ENCODE measurements around the gene ZNF584.
"Not testable (repeated sequence)": the region's sequence is repeated elsewhere in the genome, so short reads cannot be mapped to it uniquely, and the experiment has no call there.

Gene ZNF584

GRCh38 chr19:58403920-58404478 is 4.5 kb upstream of the ZNF584 start:
- in situ Hi-C loops (cut with HindIII; ENCODE audit: low sequenced_read_pairs) = not testable (repeated sequence)

- in situ Hi-C loops (cut with HindIII; ENCODE audit: low sequenced_read_pairs) = no loop called here
Measured at GRCh38 chr19:58406818-58407657, 1.4 kb upstream of the ZNF584 start.

- in situ Hi-C loops (cut with HindIII; ENCODE audit: low sequenced_read_pairs) = no loop called here
Measured at GRCh38 chr19:58407658-58408151, 744 bp upstream of the ZNF584 start.

DNA sequence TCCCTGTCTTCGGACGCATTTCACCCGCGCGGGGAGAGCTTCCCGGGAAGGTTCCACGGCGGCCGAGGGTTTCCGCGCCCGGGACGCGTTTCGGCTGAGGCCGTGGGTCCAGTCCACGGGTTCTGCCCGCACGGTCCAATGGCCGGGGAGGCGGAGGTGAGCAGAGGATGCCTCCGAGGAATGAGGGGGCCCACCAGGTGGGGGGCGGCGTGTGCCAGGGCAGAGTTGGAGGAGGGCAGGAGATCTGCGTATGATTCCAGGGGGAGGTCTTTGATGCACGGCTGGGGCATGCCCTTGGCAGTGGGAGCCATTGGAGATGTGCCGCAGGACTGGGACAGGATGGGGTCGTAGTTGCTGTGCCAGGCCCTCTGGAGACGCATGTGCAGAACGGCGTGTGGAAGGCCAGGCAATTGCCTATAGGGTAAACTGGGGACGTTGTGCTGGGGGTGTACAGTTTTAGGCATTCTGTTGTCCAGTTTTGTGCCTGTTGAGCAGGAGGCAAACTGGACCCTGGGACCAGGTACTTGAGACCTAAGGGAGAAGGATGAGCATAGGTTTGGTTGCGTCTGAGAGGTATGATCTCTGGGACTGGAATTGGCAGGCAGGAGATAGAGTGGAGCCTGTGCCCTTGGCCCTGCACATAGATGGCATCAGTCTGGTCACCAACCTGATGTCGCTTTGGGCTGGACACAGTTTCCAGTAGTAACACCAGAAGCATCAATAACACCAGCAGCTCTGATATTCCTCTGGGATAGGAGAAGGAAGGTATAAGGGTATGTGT is 751 bp downstream of the ZNF584 start:
- in situ Hi-C loops (cut with HindIII; ENCODE audit: low sequenced_read_pairs) = no loop called here

- in situ Hi-C loops (cut with HindIII; ENCODE audit: low sequenced_read_pairs) = no loop called here
Measured at GRCh38 chr19:58416604-58417003, 8.2 kb downstream of the ZNF584 start.

- in situ Hi-C loops (cut with HindIII; ENCODE audit: low sequenced_read_pairs) = no loop called here
Measured at GRCh38 chr19:58417071-58417470, 8.6 kb downstream of the ZNF584 start.

GRCh38 chr19:58428617-58429016 is 20.2 kb downstream of the ZNF584 start:
- in situ Hi-C loops (cut with HindIII; ENCODE audit: low sequenced_read_pairs) = no loop called here

- in situ Hi-C loops (cut with HindIII; ENCODE audit: low sequenced_read_pairs) = no loop called here
Measured at GRCh38 chr19:58429745-58430144, 21.3 kb downstream of the ZNF584 start.

GRCh38 chr19:58434217-58434616 is 25.8 kb downstream of the ZNF584 start:
- in situ Hi-C loops (cut with HindIII; ENCODE audit: low sequenced_read_pairs) = no loop called here

DNA sequence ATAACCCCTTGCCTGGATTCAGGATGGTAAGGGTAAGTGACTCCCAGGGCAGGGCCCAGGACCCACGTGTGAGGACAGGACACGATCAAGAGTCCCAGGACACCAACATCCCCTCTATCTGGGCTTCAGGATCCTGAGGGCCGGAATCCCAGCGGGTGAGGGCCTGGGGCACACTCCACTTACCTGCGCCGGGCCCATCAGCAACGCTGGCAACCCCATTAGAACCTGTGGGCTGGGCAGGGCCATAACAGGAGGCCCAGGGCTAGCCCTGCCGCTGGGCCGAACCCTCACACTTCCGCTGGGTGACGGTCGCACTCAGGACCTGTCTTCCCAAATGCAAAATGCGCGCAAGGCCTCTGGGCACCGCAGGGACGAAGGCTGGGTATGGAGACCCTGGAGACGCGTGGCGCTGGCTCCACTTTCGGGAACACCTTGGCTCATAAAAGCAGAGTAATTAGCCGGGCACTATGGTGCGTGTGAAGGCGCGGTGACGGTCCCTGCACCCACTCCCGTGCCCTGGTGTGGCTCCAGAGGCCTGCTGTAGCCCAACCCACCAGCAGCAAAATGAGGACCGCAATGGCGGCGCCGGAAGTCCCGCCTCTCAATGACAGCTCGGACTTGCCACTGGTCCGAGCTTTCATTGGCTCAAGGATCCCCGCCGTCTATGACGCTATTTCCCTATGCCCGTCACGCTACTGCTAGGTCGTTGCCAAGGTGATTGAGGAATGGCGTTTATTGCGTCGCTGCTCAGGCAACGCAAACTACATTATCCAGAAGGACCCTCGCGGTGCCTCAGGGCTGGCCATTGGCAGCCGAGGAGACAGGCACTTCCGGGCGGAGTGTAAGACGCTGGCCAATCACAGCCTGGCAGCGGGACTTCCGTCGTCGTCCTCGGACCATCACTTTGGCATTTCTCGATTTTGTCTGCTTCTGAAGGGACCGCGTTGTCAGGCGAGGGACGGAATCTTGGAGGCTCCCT is 31.4 kb downstream of the ZNF584 start, which contains the start of gene ZNF132:
ZNF132 (minus strand) TSS at position 578 of the 979 bp plus-strand sequence; CDS start at position 246, 332 bp downstream.
- in situ Hi-C loops (cut with HindIII; ENCODE audit: low sequenced_read_pairs) = no loop called here

GRCh38 chr19:58440556-58440955 is 32.1 kb downstream of the ZNF584 start:
- in situ Hi-C loops (cut with HindIII; ENCODE audit: low sequenced_read_pairs) = no loop called here

- in situ Hi-C loops (cut with HindIII; ENCODE audit: low sequenced_read_pairs) = not testable (repeated sequence)
Measured at GRCh38 chr19:58442986-58443385, 34.5 kb downstream of the ZNF584 start.

DNA sequence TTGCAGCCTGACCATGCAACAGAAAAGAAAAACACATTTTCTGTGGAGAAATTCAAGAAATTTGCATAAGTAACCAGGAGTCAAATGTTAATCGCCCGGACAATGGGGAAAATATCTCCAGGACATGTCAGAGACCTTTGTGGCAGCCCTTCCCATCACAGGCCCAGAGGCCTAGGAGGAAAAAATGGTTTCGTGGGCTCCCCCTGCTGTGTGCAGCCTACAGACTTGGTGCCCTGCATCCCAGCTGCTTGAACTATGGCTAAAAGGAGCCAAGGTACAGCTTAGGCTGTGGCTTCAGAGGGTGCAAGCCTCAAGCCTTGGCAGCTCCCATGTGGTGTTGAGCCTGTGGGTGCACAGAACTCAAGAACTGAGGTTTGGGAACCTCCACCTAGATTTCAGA is 40.4 kb downstream of the ZNF584 start:
- in situ Hi-C loops (cut with HindIII; ENCODE audit: low sequenced_read_pairs) = not testable (repeated sequence)

DNA sequence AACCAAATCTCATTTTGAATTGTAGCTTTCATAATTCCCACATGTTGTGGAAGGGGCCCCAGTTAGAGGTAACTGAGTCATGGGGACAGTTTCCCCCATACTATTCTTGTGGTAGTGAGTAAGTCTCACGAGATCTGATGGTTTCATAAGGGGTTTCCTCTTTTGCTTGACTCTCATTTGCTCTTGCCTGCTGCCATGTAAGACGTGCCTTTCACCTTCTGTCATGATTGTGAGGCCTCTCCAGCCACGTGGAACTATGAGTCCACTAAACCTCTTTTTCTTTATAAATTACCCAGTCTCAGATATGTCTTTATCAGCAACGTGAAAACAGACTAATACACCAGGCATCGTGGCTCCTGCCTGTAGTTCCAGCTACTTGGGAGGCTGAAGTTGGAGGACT is 41.5 kb downstream of the ZNF584 start:
- in situ Hi-C loops (cut with HindIII; ENCODE audit: low sequenced_read_pairs) = not testable (repeated sequence)

- in situ Hi-C loops (cut with HindIII; ENCODE audit: low sequenced_read_pairs) = no loop called here
Measured at GRCh38 chr19:58450856-58451357, 42.5 kb downstream of the ZNF584 start.

DNA sequence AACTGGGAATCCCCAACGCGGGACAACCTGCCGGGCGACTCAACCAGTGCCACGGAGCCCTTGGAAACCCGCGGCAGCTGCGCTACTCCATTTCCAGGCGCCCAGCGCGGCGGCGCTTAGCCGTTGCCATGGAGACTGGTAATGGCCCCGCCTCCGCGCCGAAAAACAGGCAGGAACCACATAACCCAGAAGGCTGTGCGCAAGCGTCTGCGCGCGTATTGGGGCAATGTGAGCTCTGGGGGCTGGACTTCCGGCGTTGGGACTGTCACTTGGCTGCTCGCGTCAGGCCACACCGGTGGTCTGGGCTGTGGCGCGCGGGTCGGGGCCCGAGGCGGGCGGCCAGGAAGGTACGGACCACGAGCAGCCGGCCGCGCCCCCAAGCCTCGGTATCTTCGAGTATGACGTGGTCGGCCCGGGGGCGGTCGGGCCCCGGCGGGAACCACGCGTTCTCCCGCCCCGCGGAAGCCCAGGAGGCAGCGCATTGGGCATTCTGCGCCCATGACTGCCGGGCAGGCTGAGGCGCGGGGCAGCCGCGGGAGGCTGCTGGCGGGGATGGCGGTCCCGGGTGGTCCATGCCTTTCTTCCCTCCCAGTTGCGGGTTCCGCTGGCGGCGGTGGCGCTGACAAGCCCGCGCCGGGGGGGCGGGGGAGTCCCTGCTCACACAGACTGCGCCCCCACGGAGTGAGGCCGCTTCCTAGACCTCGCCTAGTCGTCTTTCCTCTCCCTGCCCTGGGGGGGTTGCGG is 43.1 kb downstream of the ZNF584 start, which contains the start of gene ZNF324B:
ZNF324B (plus strand) TSS at position 265 of the 744 bp plus-strand sequence. CDS start 2,080 bp downstream, outside the sequence.
- in situ Hi-C loops (cut with HindIII; ENCODE audit: low sequenced_read_pairs) = no loop called here

GRCh38 chr19:58453743-58454142 is 45.3 kb downstream of the ZNF584 start:
- in situ Hi-C loops (cut with HindIII; ENCODE audit: low sequenced_read_pairs) = no loop called here

- in situ Hi-C loops (cut with HindIII; ENCODE audit: low sequenced_read_pairs) = no loop called here
Measured at GRCh38 chr19:58455306-58455705, 46.9 kb downstream of the ZNF584 start.

- in situ Hi-C loops (cut with HindIII; ENCODE audit: low sequenced_read_pairs) = no loop called here
Measured at GRCh38 chr19:58456111-58456510, 47.7 kb downstream of the ZNF584 start.

Data from DLD1 (cell line).